GM18505 (cell line): ENCODE measurements around the gene ZNF586.

Experiments
- ATAC-seq: cut with Tn5 transposase; IDR thresholded peaks from one replicate; pipeline ENCODE4 v1.9.1; 2021; ENCODE audit not compliant: unreplicated experiment
- POLR2A ChIP-seq: IDR thresholded peaks from 4 replicates; pipeline ENCODE4 v1.6.1; 2011; ENCODE audit warnings: borderline replicate concordance; ENCODE audit not compliant: insufficient read depth, insufficient read length; ENCODE audit errors: extremely low read depth

The ZNF586 gene

DNA sequence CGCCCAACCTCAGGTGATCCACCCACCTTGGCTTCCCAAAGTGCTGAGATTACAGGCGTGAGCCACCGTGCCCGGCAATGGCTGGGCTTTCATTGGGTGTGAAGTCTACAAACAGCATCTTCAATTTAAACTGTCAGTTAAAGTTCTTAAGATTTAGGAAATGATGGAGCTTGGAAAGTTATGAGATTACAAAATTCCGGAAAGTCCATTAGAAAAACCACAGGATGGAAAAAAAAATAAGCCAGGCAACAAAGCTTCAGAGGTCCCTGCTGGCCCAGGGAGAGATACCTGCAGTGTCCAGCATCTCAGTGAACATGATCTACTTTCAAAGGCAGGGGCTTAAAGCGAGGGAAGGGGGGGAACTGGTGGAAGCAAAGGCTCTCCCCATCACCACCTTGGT lies 56.0 kb downstream of the ZNF586 start:
- no peak for TF ChIP-seq POLR2A

DNA sequence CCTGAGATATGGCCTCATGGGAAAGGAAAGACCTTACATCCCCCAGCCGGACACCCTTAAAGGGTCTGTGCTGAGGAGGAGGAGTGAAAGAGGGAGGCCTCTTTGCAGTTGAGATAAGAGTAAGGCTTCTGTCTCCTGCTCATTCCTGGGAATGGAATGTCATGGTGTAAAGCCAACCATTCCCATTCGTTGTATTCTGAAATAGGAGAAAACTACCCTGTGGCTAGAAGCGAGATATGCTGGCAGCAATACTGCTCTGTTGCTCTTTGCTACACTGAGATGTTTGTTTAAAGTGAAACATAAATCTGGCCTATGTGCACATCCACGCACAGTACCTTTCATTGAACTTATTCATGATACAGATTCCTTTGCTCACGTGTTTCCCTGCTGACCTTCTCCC lies 59.8 kb downstream of the ZNF586 start:
- TF ChIP-seq POLR2A = no peak
- ATAC-seq = no peak

More for the DNA sequence above, 56.0 kb downstream of the ZNF586 start:
- no peak for ATAC-seq

DNA sequence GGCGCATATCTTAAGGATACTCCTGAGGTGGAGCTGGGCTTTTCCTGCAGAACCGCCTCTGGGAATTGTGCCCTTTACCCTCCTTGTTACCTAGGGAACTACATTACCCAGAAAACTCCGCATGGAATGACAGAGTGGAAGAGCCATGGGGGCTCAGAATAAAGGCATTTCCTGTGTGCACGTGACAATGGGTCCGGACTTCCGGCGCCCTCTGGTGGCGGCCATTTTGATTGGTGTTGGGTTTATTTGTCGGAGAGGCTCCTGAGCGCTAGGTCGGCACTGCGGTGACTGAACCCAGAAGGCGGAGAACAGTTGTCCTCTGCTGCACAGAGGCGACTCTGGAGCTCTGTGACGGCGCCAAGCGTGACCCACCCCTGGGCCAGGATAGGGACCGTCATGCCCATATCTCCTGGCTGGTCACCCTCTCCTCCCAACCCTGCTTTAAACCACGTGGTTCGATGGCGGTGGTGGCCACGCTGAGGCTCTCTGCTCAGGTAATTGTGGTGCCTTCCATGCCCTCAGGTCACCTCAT lies 60.7 kb downstream of the ZNF586 start, which contains the start of gene ZNF587B:
Gene ZNF587B (plus strand): TSS at position 229 of the 532 bp plus-strand sequence. CDS start 230 bp downstream, at position 459.
- TF ChIP-seq POLR2A = no peak
- no peak for ATAC-seq
